ENCODE measurements around the gene ETV2. TPM values are rescaled to one million over a fixed set of nuclear protein-coding genes. Genes with fewer than 3 reads are reported as not detected.

Gene ETV2
- total and polyA plus RNA-seq, 2 of the 4 experiments (the other 2 are of a cell fraction) = 1.2 TPM; not detected in 1

- Histone ChIP-seq H3K14ac (replicated peaks; ENCODE audit: low read depth, low read length) (0 out of 2 replicates have a peak overlapping the region, but pooled peaks have one; percentile 24), H4K20me1 (ENCODE audit: insufficient read depth, low read length) (peaks cover 9% of the 10 kb centered on the region), H3K4me2 (ENCODE audit: low read depth, low read length) (peak overlapping the region; percentile 98), H3K36me3 (ENCODE audit: control insufficient read depth, insufficient read depth, low read length) (no peaks in the 10 kb centered on the region), H2BK15ac (ENCODE audit: low read depth, low read length) (no peak overlapping the region), H3K23ac (ENCODE audit: low read depth, low read length) (peak overlapping the region; percentile 72; the same call in 1 of the 2 replicates), H3K18ac (ENCODE audit: low read depth, low read length) (no peak overlapping the region), H3K4ac (ENCODE audit: low read depth, low read length) (peak overlapping the region; percentile 45), H2BK20ac (ENCODE audit: low read depth, low read length) (no peak overlapping the region), H3K9ac (ENCODE audit: low read depth, low read length) (peak overlapping the region; percentile 39; the same call in 1 of the 2 replicates), H3K9me3 (ENCODE audit: control insufficient read depth, insufficient read depth, low read length) (no peaks in the 10 kb centered on the region), H4K8ac (ENCODE audit: low read depth in 2 of 2, low read length in 2 of 2) (peak overlapping the region; percentile 49 to 92; a peak in 2 of 4 replicates), H4K5ac (ENCODE audit: low read depth, low read length) (0 out of 2 replicates have a peak overlapping the region, but pooled peaks have one; percentile 8), H3K4me3 (ENCODE audit: insufficient read depth, low read depth, low read length) (peak overlapping the region; percentile 67), H3K9me1 (ENCODE audit: insufficient read depth, low read length) (peaks cover 23% of the 10 kb centered on the region), H2AK5ac (ENCODE audit: low read depth, low read length) (no peak overlapping the region; the same call in 1 of the 2 replicates), H2AFZ (replicated peaks; ENCODE audit: low read length, poor library complexity) (peak overlapping the region; percentile 98), H3K79me1 (ENCODE audit: low read depth in 1 of 2, low read length in 2 of 2) (peaks cover 0 to 18% of the 10 kb centered on the region in 2 experiments; a peak in 2 of 4 replicates), H2AK9ac (replicated peaks; ENCODE audit: low read depth, low read length, poor library complexity) (peak overlapping the region; percentile 92), H3K27ac (ENCODE audit: insufficient read depth, low read length) (peak overlapping the region; percentile 38), H3K4me1 (ENCODE audit: control insufficient read depth, insufficient read depth, low read length) (peaks cover 11% of the 10 kb centered on the region), H4K91ac (ENCODE audit: insufficient read depth, low read depth, low read length) (peak overlapping the region; percentile 28; the same call in 1 of the 2 replicates), H2BK5ac (ENCODE audit: low read depth, low read length, poor library complexity, severe bottlenecking) (peak overlapping the region; percentile 41), H3K27me3 (ENCODE audit: control insufficient read depth, insufficient read depth, low read length) (no peaks in the 10 kb centered on the region), H3K56ac (ENCODE audit: extremely low read depth, insufficient read depth, low read length) (no peak overlapping the region), H2BK120ac (ENCODE audit: low read depth, low read length) (no peak overlapping the region)
- TF ChIP-seq RAD21 (IDR thresholded peaks at IDR 0.05; ENCODE audit: low read length) (no peak), MXI1 (IDR thresholded peaks at IDR 0.05; ENCODE audit: borderline replicate concordance, low read depth, low read length) (0 out of 2 replicates have a peak, but pooled peaks have one; percentile 59), USF2 (IDR thresholded peaks at IDR 0.05; ENCODE audit: low read depth, low read length) (peak; percentile 78), MAZ (IDR thresholded peaks at IDR 0.05; ENCODE audit: borderline replicate concordance, low read depth, low read length) (0 out of 2 replicates have a peak, but pooled peaks have one; percentile 39)
- dilution Hi-C loops (cut with HindIII; ENCODE audit: low sequenced_read_pairs, unreplicated experiment) = no loop called here
- WGBS, 2 experiments (ENCODE audit: extremely low coverage in 2 of 2, insufficient read length in 1 of 2) = 1% methylated on average over 28 of the region's 60 CpGs; no CpG with 5 or more reads in 1 of the 2 experiments
- in situ Hi-C loops (cut with MboI; ENCODE audit: low sequenced_read_pairs) = no loop called here
- POLR2A ChIA-PET (ENCODE audit: unreplicated experiment) = no interaction called here
- ATAC-seq (ENCODE audit: low read depth) = peak; percentile 79
- intact Hi-C loops (cut with micrococcal nuclease) = loop anchor here (2.0 kb wide), 1 partner anchor 72 kb away; no protein-coding TSS in a partner anchor
- CTCF ChIA-PET = no interaction called here
- BruUV-seq (replicated peaks) = no TSS peak
- peak; percentile 88 for DNase-seq
These were observed 2.9 kb downstream of the ETV2 start for GRCh38 chr19:35644206-35644986.
